Hepatocyte (in vitro differentiated cells): ENCODE data around the gene SLC22A7. TPM values are rescaled to one million over a fixed set of nuclear protein-coding genes. Genes with fewer than 3 reads are reported as not detected.

Source experiments
- DNase-seq: peaks from one replicate; pipeline ENCODE4 v3.0.0-alpha.2; 2016; ENCODE audit warnings: low spot score
- H2AFZ ChIP-seq: fragments of 200-600 bp; sonication (generic); 2 replicates; pipeline ENCODE4 v1.6.0; 2016; ENCODE audit warnings: antibody characterized with exemption, mild to moderate bottlenecking
- H3K27ac ChIP-seq: fragments of 200-600 bp; sonication (generic); 2 replicates; pipeline ENCODE4 v1.5.1; 2016; ENCODE audit warnings: mild to moderate bottlenecking
- H3K27me3 ChIP-seq: fragments of 200-600 bp; sonication (generic); 2 replicates; pipeline ENCODE4 v1.6.1; 2016
- H3K36me3 ChIP-seq: fragments of 200-600 bp; sonication (generic); replicated peaks from 2 replicates; pipeline ENCODE4 v1.5.1; 2016; ENCODE audit warnings: low read depth; ENCODE audit not compliant: insufficient read depth
- H3K4me1 ChIP-seq: fragments of 200-600 bp; sonication (generic); 2 replicates; pipeline ENCODE4 v1.5.1; 2016; ENCODE audit warnings: mild to moderate bottlenecking, moderate library complexity; ENCODE audit not compliant: insufficient read depth
- H3K4me2 ChIP-seq: fragments of 200-600 bp; sonication (generic); 2 replicates; pipeline ENCODE4 v1.6.0; 2016
- H3K4me3 ChIP-seq: fragments of 200-600 bp; sonication (generic); 2 replicates; pipeline ENCODE4 v1.5.1; 2016; ENCODE audit warnings: mild to moderate bottlenecking
- H3K79me2 ChIP-seq: fragments of 200-600 bp; sonication (generic); 2 replicates; pipeline ENCODE4 v1.6.0; 2017; ENCODE audit warnings: mild to moderate bottlenecking
- H3K9me2 ChIP-seq: fragments of 200-600 bp; sonication (generic); replicated peaks from 2 replicates; pipeline ENCODE4 v1.6.0; 2017; ENCODE audit warnings: mild to moderate bottlenecking; ENCODE audit not compliant: insufficient read depth
- H3K9me3 ChIP-seq: fragments of 200-600 bp; sonication (generic); 2 replicates; pipeline ENCODE4 v1.5.1; 2016; ENCODE audit warnings: low read depth, mild to moderate bottlenecking
- H4K20me1 ChIP-seq: fragments of 200-600 bp; sonication (generic); 2 replicates; pipeline ENCODE4 v1.6.0; 2016; ENCODE audit warnings: mild to moderate bottlenecking; ENCODE audit not compliant: insufficient read depth, poor library complexity, severe bottlenecking
- EZH2 ChIP-seq: fragments of 200-600 bp; sonication (generic); IDR thresholded peaks from 2 replicates; pipeline ENCODE4 v1.6.1; 2016; ENCODE audit warnings: antibody characterized with exemption, mild to moderate bottlenecking, borderline replicate concordance
- EZH2phosphoT487 ChIP-seq: fragments of 200-600 bp; sonication (generic); IDR thresholded peaks from one replicate; pipeline ENCODE4 v1.6.1; 2018; ENCODE audit warnings: antibody characterized with exemption, mild to moderate bottlenecking, low read depth, moderate library complexity; ENCODE audit not compliant: unreplicated experiment, severe bottlenecking
- WGBS: methylation state at CpG from one replicate; pipeline ENCODE4 v1.1.6; 2016; ENCODE audit warnings: low lambda C conversion rate; ENCODE audit errors: missing lambda C conversion rate; 5-methylcytosine and 5-hydroxymethylcytosine counted together
- polyA plus RNA-seq: library from polyadenylated mRNA; unstranded; fragments of >200 nt; fragmentation: Nextera tagmentation; extraction: Ambion mirVana; gene quantifications from 2 replicates; pipeline ENCODE4 v1.2.1, GENCODE V29; 2016
- total RNA-seq: library from RNA; depleted of rRNA; stranded (reverse); fragments of >200 nt; gene quantifications from 2 replicates; pipeline ENCODE4 v1.2.3, GENCODE V29; 2014
- TF ChIP-seq, protein P1 (sequence below): fragments of 200-600 bp; sonication (generic); IDR thresholded peaks from 2 replicates; pipeline ENCODE4 v1.5.1; 2016; ENCODE audit warnings: antibody characterized with exemption, mild to moderate bottlenecking; ENCODE audit not compliant: poor library complexity

Gene SLC22A7
- total and polyA plus RNA-seq, 2 experiments from 2014 or later: 31.5 to 40.1 TPM

GRCh38 chr6:43274916-43275597 lies 23.0 kb upstream of the SLC22A7 start:
- Histone ChIP-seq H3K4me1 (peaks cover 55% of the 10 kb centered on the region), H2AFZ (peak overlapping the region; percentile 76), H3K9me3 (no peaks in the 10 kb centered on the region), H3K4me3 (peak overlapping the region; percentile 49), H3K27me3 (no peaks in the 10 kb centered on the region), H3K36me3 (no peaks in the 10 kb centered on the region), H3K27ac (peak overlapping the region; percentile 62), H3K9me2 (no peaks in the 10 kb centered on the region), H3K79me2 (no peaks in the 10 kb centered on the region), H3K4me2 (peak overlapping the region; percentile 94), H4K20me1 (no peaks in the 10 kb centered on the region)
- WGBS: 9% methylated on average over 8 of the region's 65 CpGs
- TF ChIP-seq EZH2phosphoT487: no peak
- no peak for TF ChIP-seq EZH2
- TF ChIP-seq, protein P1, sequence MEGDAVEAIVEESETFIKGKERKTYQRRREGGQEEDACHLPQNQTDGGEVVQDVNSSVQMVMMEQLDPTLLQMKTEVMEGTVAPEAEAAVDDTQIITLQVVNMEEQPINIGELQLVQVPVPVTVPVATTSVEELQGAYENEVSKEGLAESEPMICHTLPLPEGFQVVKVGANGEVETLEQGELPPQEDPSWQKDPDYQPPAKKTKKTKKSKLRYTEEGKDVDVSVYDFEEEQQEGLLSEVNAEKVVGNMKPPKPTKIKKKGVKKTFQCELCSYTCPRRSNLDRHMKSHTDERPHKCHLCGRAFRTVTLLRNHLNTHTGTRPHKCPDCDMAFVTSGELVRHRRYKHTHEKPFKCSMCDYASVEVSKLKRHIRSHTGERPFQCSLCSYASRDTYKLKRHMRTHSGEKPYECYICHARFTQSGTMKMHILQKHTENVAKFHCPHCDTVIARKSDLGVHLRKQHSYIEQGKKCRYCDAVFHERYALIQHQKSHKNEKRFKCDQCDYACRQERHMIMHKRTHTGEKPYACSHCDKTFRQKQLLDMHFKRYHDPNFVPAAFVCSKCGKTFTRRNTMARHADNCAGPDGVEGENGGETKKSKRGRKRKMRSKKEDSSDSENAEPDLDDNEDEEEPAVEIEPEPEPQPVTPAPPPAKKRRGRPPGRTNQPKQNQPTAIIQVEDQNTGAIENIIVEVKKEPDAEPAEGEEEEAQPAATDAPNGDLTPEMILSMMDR: no peak
- peak; percentile 86 for DNase-seq

- no peak for DNase-seq
- 23% methylated on average over 53 of the region's 64 CpGs for WGBS
- Histone ChIP-seq H2AFZ (peak overlapping the region; percentile 76), H3K79me2 (no peaks in the 10 kb centered on the region), H3K27me3 (no peaks in the 10 kb centered on the region), H3K4me3 (peak overlapping the region; percentile 49), H3K9me3 (no peaks in the 10 kb centered on the region), H3K27ac (peak overlapping the region; percentile 62), H3K4me1 (peaks cover 46% of the 10 kb centered on the region), H3K9me2 (no peaks in the 10 kb centered on the region), H3K4me2 (peak overlapping the region; percentile 94), H4K20me1 (no peaks in the 10 kb centered on the region), H3K36me3 (no peaks in the 10 kb centered on the region)
- TF ChIP-seq, protein P1: no peak
- TF ChIP-seq EZH2: no peak
- no peak for TF ChIP-seq EZH2phosphoT487
Measured at GRCh38 chr6:43275801-43276576, 22.1 kb upstream of the SLC22A7 start.

GRCh38 chr6:43276577-43277305 lies 21.3 kb upstream of the SLC22A7 start:
- no peak overlapping the region for H2AFZ ChIP-seq
- 57% methylated on average over 11 of the region's 11 CpGs for WGBS
- no peaks in the 10 kb centered on the region for H3K27me3 ChIP-seq
- no peaks in the 10 kb centered on the region for H3K9me3 ChIP-seq
- H3K4me1 ChIP-seq: peaks cover 40% of the 10 kb centered on the region
- DNase-seq: peak; percentile 61
- TF ChIP-seq EZH2: no peak
- no peaks in the 10 kb centered on the region for H3K36me3 ChIP-seq
- H3K27ac ChIP-seq: peak overlapping the region; percentile 62
- H3K9me2 ChIP-seq: no peaks in the 10 kb centered on the region
- H3K4me2 ChIP-seq: peak overlapping the region; percentile 94
- no peaks in the 10 kb centered on the region for H4K20me1 ChIP-seq
- no peaks in the 10 kb centered on the region for H3K79me2 ChIP-seq
- H3K4me3 ChIP-seq: no peak overlapping the region
